ENCODE results near the gene AOAH.

DNA sequence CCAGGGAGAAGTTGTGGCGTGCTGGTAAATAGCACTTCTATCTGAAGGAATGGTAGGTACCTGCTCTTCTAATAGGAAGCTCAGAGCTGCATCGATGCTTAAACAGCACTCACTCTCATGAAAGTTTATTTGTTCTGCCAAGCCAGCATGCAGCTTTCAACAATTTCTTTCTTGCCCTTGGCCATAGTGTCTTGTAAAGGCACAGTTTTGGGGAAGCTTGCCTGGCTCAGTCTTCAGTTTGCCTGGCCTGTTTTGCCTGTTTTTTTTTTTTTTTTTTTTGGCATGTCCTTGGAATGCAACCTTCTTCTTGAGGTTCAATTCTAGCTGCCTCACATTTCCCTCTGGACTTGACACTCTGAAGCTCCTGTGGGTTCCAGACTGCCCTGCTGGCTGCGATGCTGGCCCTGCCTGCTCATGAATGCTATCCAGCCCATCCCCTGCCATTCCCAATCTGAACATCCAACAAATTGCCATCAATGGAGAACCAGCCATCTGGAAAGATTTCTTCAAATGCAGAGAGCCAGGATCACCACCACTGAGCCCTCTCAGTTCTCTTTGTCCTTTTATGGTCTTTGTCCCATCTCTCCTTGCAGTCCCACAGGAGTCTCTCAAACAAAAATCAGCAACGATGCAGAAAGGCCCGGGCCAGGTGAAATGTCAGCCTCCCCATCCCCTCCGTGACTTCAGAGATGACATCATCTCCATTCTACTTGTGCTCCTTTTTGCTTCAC, 200.8 kb downstream of the AOAH start:
- TF ChIP-seq CTCF (conservative IDR thresholded peaks at IDR 0.05; ENCODE audit: low read depth, low read length), result no peak
- TF ChIP-seq, protein P1, sequence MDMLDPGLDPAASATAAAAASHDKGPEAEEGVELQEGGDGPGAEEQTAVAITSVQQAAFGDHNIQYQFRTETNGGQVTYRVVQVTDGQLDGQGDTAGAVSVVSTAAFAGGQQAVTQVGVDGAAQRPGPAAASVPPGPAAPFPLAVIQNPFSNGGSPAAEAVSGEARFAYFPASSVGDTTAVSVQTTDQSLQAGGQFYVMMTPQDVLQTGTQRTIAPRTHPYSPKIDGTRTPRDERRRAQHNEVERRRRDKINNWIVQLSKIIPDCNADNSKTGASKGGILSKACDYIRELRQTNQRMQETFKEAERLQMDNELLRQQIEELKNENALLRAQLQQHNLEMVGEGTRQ (IDR thresholded peaks at IDR 0.05; ENCODE audit: low read depth, low read length), result no peak
- no peak for TF ChIP-seq POLR2A (IDR thresholded peaks at IDR 0.05; ENCODE audit: low read depth, low read length)
- TF ChIP-seq RAD21 (IDR thresholded peaks at IDR 0.05; ENCODE audit: low read length), result no peak
- TF ChIP-seq MXI1 (IDR thresholded peaks at IDR 0.05; ENCODE audit: borderline replicate concordance, low read depth, low read length), result no peak
- no peak for TF ChIP-seq MAFK (IDR thresholded peaks at IDR 0.05; ENCODE audit: low read depth, low read length)

Measured in IMR-90 (cell line).